GM23248 (cell line): ENCODE data around the gene CACNA2D2. TPM values are rescaled to one million over a fixed set of nuclear protein-coding genes. Genes with fewer than 3 reads are reported as not detected.

Experiments
- DNase-seq: peaks from one replicate; pipeline ENCODE4 v3.0.0-alpha.2; 2015
- H2AFZ ChIP-seq: fragments of 200-600 bp; sonication (generic); 2 replicates; pipeline ENCODE4 v1.6.1; 2016; ENCODE audit warnings: antibody characterized with exemption
- H3F3A ChIP-seq: fragments of 200-600 bp; sonication (generic); 2 replicates; pipeline ENCODE4 v1.6.1; 2016; ENCODE audit warnings: mild to moderate bottlenecking, antibody characterized with exemption, mixed run types; ENCODE audit not compliant: insufficient read depth
- H3K27ac ChIP-seq: fragments of 200-600 bp; sonication (generic); 2 replicates; pipeline ENCODE4 v1.5.1; 2016; ENCODE audit warnings: mild to moderate bottlenecking
- H3K27me3 ChIP-seq: fragments of 200-600 bp; sonication (generic); replicated peaks from 2 replicates; pipeline ENCODE4 v1.6.1; 2016; ENCODE audit warnings: mild to moderate bottlenecking; ENCODE audit not compliant: insufficient read depth
- H3K36me3 ChIP-seq: fragments of 200-600 bp; sonication (generic); 2 replicates; pipeline ENCODE4 v1.6.1; 2016; ENCODE audit warnings: low read depth, mild to moderate bottlenecking
- H3K4me1 ChIP-seq: fragments of 200-600 bp; sonication (generic); 2 replicates; pipeline ENCODE4 v1.6.1; 2016; ENCODE audit warnings: mild to moderate bottlenecking; ENCODE audit not compliant: insufficient read depth
- H3K4me2 ChIP-seq: fragments of 200-600 bp; sonication (generic); one replicate; pipeline ENCODE4 v1.6.1; 2016; ENCODE audit warnings: mild to moderate bottlenecking; ENCODE audit not compliant: unreplicated experiment
- H3K4me3 ChIP-seq: fragments of 200-600 bp; sonication (generic); 2 replicates; pipeline ENCODE4 v1.5.1; 2016; ENCODE audit warnings: mild to moderate bottlenecking
- H3K79me2 ChIP-seq: fragments of 200-600 bp; sonication (generic); 2 replicates; pipeline ENCODE4 v1.6.1; 2016; ENCODE audit warnings: mild to moderate bottlenecking; ENCODE audit not compliant: insufficient read depth
- H3K9ac ChIP-seq: fragments of 200-600 bp; sonication (generic); 2 replicates; pipeline ENCODE4 v1.6.1; 2016; ENCODE audit warnings: mild to moderate bottlenecking
- H3K9me2 ChIP-seq: fragments of 200-600 bp; sonication (generic); 2 replicates; pipeline ENCODE4 v1.6.1; 2016; ENCODE audit warnings: mixed run types, mild to moderate bottlenecking, moderate library complexity; ENCODE audit not compliant: insufficient read depth
- H3K9me3 ChIP-seq: fragments of 200-600 bp; sonication (generic); one replicate; pipeline ENCODE4 v1.6.1; 2017; ENCODE audit warnings: low read depth
- H4K20me1 ChIP-seq: fragments of 200-600 bp; sonication (generic); 2 replicates; pipeline ENCODE4 v1.6.0; 2016; ENCODE audit not compliant: insufficient read depth
- EZH2 ChIP-seq: fragments of 200-600 bp; sonication (generic); IDR thresholded peaks from 2 replicates; pipeline ENCODE4 v1.6.1; 2018; ENCODE audit warnings: antibody characterized with exemption, mild to moderate bottlenecking; ENCODE audit not compliant: insufficient read depth, poor library complexity, severe bottlenecking
- EZH2phosphoT487 ChIP-seq: fragments of 200-600 bp; sonication (generic); IDR thresholded peaks from 2 replicates; pipeline ENCODE4 v1.6.1; 2018; ENCODE audit warnings: antibody characterized with exemption, moderate library complexity, mild to moderate bottlenecking, low read depth; ENCODE audit not compliant: insufficient read depth
- WGBS, 2 experiments: methylation state at CpG; one replicate each; pipeline ENCODE4 v1.1.6; 2015 to 2017; ENCODE audit warnings: low lambda C conversion rate in 2 of 2, low coverage in 1 of 2; ENCODE audit errors: missing lambda C conversion rate in 2 of 2; 5-methylcytosine and 5-hydroxymethylcytosine counted together
- in situ Hi-C: fragments of 300-500 bp; cut with MboI; formaldehyde crosslinking; loops from 2 replicates; pipeline ENCODE4 v1.15.0; 2020
- polyA plus RNA-seq: library from polyadenylated mRNA; unstranded; fragments of >200 nt; fragmentation: Nextera tagmentation; extraction: Ambion mirVana; gene quantifications from 2 replicates; pipeline ENCODE4 v1.2.1, GENCODE V29; 2016
- total RNA-seq: library from RNA; depleted of rRNA; stranded (reverse); fragments of >200 nt; shearing (Covaris generic); gene quantifications from 2 replicates; pipeline ENCODE4 v1.2.3, GENCODE V29; 2014

The CACNA2D2 gene
- total and polyA plus RNA-seq, 2 experiments from 2014 or later = not detected

- Histone ChIP-seq H3K27me3 (no peaks in the 10 kb centered on the region), H3K4me2 (no peak overlapping the region), H3K27ac (no peak overlapping the region), H3K9me2 (no peaks in the 10 kb centered on the region), H3F3A (peaks cover 56% of the 10 kb centered on the region), H3K4me1 (peaks cover 44% of the 10 kb centered on the region), H3K9me3 (no peaks in the 10 kb centered on the region), H3K36me3 (peaks cover 23% of the 10 kb centered on the region), H3K9ac (no peak overlapping the region), H3K79me2 (peaks cover 77% of the 10 kb centered on the region), H3K4me3 (no peak overlapping the region), H2AFZ (no peak overlapping the region), H4K20me1 (no peaks in the 10 kb centered on the region; the same call in 1 of the 2 replicates)
- no peak for TF ChIP-seq EZH2phosphoT487
- DNase-seq = no peak
- in situ Hi-C loops = no loop called here
- 93% methylated on average over 19 of the region's 19 CpGs for WGBS, 2 experiments
These were observed 172.0 kb downstream of the CACNA2D2 start for GRCh38 chr3:50331364-50331907.

DNA sequence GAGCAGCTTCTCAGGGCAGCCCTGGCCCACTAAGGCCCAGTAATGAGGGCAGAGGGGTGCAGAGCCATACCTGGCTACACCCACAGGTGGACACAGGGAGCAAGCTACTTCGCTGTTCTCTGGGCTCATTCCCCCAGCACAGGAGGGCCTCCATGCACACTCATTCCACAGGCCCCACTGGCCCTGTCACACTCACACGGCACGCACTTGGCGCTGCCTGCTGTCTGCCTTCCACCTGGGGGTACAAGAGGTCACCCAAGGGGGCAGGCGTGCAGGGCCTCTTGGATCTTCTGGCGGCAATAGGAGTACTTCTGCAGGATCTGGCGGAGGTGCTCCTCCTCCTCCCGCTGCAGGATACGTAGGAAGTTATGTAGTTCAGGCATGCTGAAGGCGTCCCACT is 173.1 kb downstream of the CACNA2D2 start:
- no peak for DNase-seq
- H3K9me3 ChIP-seq = no peaks in the 10 kb centered on the region
- TF ChIP-seq EZH2phosphoT487 (no peak), EZH2 (no peak)
- no peak overlapping the region for H3K9ac ChIP-seq
- H3K79me2 ChIP-seq = peaks cover 69% of the 10 kb centered on the region
- H3K27me3 ChIP-seq = no peaks in the 10 kb centered on the region
- H4K20me1 ChIP-seq = no peaks in the 10 kb centered on the region; the same call in 1 of the 2 replicates
- H3K27ac ChIP-seq = no peak overlapping the region
- no peaks in the 10 kb centered on the region for H3K9me2 ChIP-seq
- no peak overlapping the region for H3K4me2 ChIP-seq
- WGBS, 2 experiments = 90 to 92% methylated on average over 10 of the region's 10 CpGs
- H3K4me1 ChIP-seq = peaks cover 37% of the 10 kb centered on the region
- peaks cover 45% of the 10 kb centered on the region for H3F3A ChIP-seq
- in situ Hi-C loops = no loop called here
- H3K36me3 ChIP-seq = peaks cover 23% of the 10 kb centered on the region
- no peak overlapping the region for H2AFZ ChIP-seq
- H3K4me3 ChIP-seq = no peak overlapping the region

DNA sequence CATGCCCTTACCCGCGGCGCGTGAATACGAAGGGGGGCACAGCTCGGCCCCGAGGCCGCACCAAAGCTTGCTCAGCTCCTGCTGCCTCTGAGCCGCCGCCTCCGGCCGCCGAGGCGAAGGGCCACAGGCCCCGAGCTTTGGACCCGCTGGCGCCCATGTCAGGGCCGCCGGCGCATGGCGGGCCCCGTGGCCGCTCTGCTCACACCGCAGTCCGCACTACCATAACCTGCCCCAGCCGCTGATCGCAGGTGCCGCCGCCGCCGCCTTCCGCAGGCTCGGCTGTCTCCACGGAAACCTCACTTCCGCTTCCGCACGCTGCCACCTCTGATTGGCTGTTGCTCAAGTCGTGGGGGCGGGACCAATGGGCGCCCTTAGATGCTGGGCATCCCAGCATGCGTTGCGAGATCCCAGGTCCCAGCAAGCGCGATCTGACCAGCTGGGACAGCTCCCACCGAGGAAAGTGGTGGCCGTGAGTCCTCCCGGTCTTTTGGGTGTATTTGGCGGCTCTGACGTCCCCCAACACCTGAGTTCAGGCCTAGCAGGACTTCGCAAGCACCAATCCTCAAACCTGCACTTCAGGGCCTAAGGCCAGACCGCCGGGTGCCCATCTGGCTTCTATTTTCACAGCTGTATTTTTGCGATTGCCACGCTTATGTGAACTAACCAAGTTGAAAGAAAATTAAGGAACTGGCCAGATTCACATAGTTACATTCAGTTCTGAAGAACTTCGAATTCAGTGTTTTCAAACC is 175.3 kb downstream of the CACNA2D2 start, which contains the start of gene TUSC2:
Gene TUSC2 (minus strand): TSS at position 281 of the 749 bp plus-strand sequence. CDS start 124 bp downstream, at position 157.
- H4K20me1 ChIP-seq = no peaks in the 10 kb centered on the region
- H3K36me3 ChIP-seq = peaks cover 23% of the 10 kb centered on the region
- H3K9me3 ChIP-seq = no peaks in the 10 kb centered on the region
- peaks cover 31% of the 10 kb centered on the region for H3F3A ChIP-seq
- peak within 1 kb of the TSS; percentile 68 for H2AFZ ChIP-seq
- DNase-seq = peak; percentile 100
- H3K27ac ChIP-seq = peak within 1 kb of the TSS; percentile 76
- TF ChIP-seq EZH2 (no peak), EZH2phosphoT487 (no peak)
- peaks cover 15% of the 10 kb centered on the region for H3K4me1 ChIP-seq
- whole genome bisulfite sequencing, 2 experiments = 1% methylated on average over 36 to 37 of the region's 55 CpGs
- in situ Hi-C loops = no loop called here
- peak within 1 kb of the TSS; percentile 79 for H3K4me2 ChIP-seq
- peak within 1 kb of the TSS; percentile 82 for H3K4me3 ChIP-seq
- peaks cover 47% of the 10 kb centered on the region for H3K79me2 ChIP-seq
- peak within 1 kb of the TSS; percentile 88 for H3K9ac ChIP-seq
- no peaks in the 10 kb centered on the region for H3K9me2 ChIP-seq
- no peaks in the 10 kb centered on the region for H3K27me3 ChIP-seq

DNA sequence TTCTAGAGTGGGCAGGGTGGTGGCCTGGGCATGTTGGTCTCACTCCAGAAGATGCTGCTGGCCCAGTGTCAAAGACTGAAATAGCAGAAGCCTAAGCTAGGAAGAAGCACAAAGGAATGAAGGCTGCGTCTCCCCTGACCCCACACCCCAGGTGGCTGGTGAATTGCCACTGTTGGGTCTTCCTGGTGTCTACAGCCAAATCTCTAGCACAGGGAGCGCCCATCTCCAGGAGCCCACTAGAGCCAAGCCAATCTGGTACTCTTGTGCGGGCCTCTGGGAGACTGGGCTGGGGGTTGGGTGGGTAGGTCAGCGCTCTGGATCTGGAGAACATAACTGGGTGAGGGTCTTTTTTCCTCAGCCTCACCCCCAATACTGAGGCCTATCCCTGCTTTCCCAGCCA is 176.3 kb downstream of the CACNA2D2 start:
- Histone ChIP-seq H3K36me3 (peaks cover 23% of the 10 kb centered on the region), H3K27ac (0 out of 2 replicates have a peak overlapping the region, but pooled peaks have one; percentile 76), H3K27me3 (no peaks in the 10 kb centered on the region), H3K9me2 (no peaks in the 10 kb centered on the region), H3K4me3 (peak overlapping the region; percentile 82), H3K4me2 (peak overlapping the region; percentile 79), H3K79me2 (peaks cover 37% of the 10 kb centered on the region), H2AFZ (no peak overlapping the region), H3K4me1 (peaks cover 17% of the 10 kb centered on the region), H3K9ac (peak overlapping the region; percentile 88), H3K9me3 (no peaks in the 10 kb centered on the region), H4K20me1 (no peaks in the 10 kb centered on the region), H3F3A (peaks cover 31% of the 10 kb centered on the region)
- no peak for DNase-seq
- no peak for TF ChIP-seq EZH2phosphoT487
- TF ChIP-seq EZH2 = no peak
- 51 to 52% methylated on average over 4 of the region's 4 CpGs for WGBS, 2 experiments
- in situ Hi-C loops = no loop called here
